Measurements from ENCODE around the gene AGAP1. TPM values are rescaled to one million over a fixed set of nuclear protein-coding genes. Genes with fewer than 3 reads are reported as not detected.

Gene AGAP1
- total RNA-seq, 2 experiments from 2014 or later, result 1.6 to 2.4 TPM

DNA sequence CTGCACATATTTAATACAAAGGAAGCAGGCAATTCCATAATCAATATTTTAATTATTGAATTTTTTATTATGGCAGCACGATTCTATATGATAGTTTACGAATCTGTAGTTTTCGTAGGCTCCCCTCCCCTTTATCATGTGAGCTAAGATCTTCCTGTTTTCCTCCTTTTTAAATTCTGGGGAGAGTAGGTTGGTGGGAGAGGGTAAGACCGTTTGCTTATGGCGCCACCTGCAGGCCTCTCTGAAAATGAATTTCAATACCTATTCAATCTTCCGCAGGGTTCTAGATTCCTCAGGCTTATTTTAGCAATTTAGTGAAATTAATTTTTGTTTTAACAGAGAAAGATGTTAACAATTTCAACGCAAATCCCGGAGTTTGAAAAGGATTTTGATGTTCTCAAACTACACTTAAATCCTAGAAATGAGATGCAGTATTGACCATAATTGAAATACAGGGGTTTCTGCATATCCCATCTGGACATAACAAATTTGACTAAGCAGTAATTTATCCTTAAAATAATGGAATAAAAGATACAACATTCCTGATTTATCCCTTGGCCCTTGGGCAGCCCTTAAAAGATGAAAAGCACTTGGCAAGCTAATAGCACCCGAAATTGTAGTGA is 687.1 kb downstream of the AGAP1 start:
- CTCF ChIA-PET, result interaction anchor here (0.7 to 3.2 kb wide), 2 partner anchors 10 to 401 kb away, joined by 3 to 11 read pairs; no protein-coding TSS in a partner anchor

More for the DNA sequence above, 687.1 kb downstream of the AGAP1 start:
- POLR2A ChIA-PET, result no interaction called here
